Loucy (cell line): ENCODE measurements around the gene CUL3.

Experiments used
- CTCF ChIP-seq: fragments of 200-600 bp; sonication (generic); conservative IDR thresholded peaks from 2 replicates; pipeline ENCODE4 v1.5.1; 2014; ENCODE audit warnings: mild to moderate bottlenecking, antibody characterized with exemption, low read length
- EZH2phosphoT487 ChIP-seq: fragments of 200-600 bp; IDR thresholded peaks from 2 replicates; pipeline ENCODE4 v1.6.1; 2018; ENCODE audit warnings: antibody characterized with exemption, mild to moderate bottlenecking, moderate library complexity, borderline replicate concordance

DNA sequence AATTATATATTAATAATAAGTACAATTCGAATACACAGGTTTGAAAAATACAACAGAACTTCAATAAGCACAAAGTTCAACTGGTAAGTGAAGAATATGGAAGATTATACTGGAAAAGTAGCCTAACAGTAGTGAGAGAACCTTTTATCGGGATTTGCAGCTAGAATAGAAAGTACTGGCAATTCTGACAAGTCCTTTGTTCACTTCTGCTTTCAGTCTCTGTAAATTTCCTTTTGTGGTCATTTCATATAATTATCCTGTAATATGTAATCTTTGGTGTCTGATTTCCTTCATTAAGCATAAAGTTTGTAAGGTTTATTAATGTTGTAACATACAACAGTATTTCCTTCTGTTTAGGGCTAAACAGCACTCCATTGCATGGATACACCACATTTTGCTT, 67.2 kb downstream of the CUL3 start:
- TF ChIP-seq CTCF = no peak
- no peak for TF ChIP-seq EZH2phosphoT487
